Uterus (tissue), 2 donors: ENCODE data around the gene CFP.

ENCODE experiments used
- CTCF ChIP-seq, 4 experiments: fragments of 200-600 bp in 2 of 4; fragments of 450-650 bp in 2 of 4; sonication (generic) in 2 of 4; IDR thresholded peaks; one replicate each; pipeline ENCODE4 v1.5.1; 2016 to 2019; ENCODE audit warnings: antibody characterized with exemption in 4 of 4, mild to moderate bottlenecking in 2 of 4, moderate library complexity in 1 of 4
- POLR2A ChIP-seq, 2 donors: fragments of 450-650 bp; IDR thresholded peaks; one replicate each; pipeline ENCODE4 v1.6.1; 2016; ENCODE audit warnings: antibody characterized with exemption in 2 of 2, mild to moderate bottlenecking in 1 of 2, moderate library complexity in 1 of 2

DNA sequence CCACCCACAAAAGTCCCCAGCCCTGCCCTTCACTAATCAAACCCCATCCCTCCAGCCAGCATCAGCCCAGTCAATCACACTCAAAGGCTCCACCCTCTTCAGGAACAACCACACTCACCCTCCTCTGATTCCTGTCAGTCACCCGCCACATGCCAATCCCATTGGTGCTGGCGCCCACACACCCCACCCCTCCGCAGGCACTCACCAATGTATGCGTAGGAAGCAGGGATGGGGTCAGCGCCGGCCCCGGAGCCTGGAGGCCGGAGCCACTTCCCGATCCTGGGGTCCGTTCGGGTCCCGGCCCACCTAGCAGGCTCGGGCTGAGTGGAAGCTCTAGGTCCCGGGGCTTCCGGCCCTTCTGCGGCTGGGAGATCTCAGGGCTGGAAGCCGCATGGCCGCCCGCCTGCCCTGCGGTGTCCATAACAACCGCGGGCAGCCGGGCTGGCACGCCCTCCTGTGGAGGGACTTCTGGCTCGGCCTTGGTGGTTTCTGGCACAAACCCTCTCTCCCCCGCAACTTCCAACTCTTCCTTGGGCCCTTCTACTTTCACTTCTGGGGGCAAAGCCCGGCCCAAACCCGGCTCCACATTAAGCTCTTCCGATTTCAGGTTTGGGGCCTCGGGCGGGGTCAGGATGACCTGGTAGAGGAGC, 7.9 kb upstream of the CFP start:
- TF ChIP-seq CTCF (IDR thresholded peaks at IDR 0.05) (no peak), POLR2A (IDR thresholded peaks at IDR 0.05) (no peak)
